Fibroblast of lung (primary cell): ENCODE measurements around the gene FITM2. TPM values are rescaled to one million over a fixed set of nuclear protein-coding genes. Genes with fewer than 3 reads are reported as not detected.

Experiments used
- DNase-seq, 2 donors: peaks; one replicate each; pipeline versions ENCODE4 v3.0.0 to v3.0.0-alpha.2; 2010; ENCODE audit warnings: low read depth in 2 of 2
- H2AFZ ChIP-seq: 2 replicates; pipeline ENCODE4 v1.5.1; 2012; ENCODE audit warnings: low read length, control low read depth, inconsistent platforms
- H3K27ac ChIP-seq: 2 replicates; pipeline ENCODE4 v1.5.1; 2011; ENCODE audit warnings: low read length, control low read depth; ENCODE audit not compliant: insufficient read depth
- H3K27me3 ChIP-seq: 2 replicates; pipeline ENCODE4 v1.5.1; 2011; ENCODE audit warnings: mild to moderate bottlenecking, low read length; ENCODE audit not compliant: control insufficient read depth, insufficient read depth
- H3K36me3 ChIP-seq: 2 replicates; pipeline ENCODE4 v1.5.1; 2011; ENCODE audit warnings: low read length; ENCODE audit not compliant: control insufficient read depth, insufficient read depth
- H3K4me1 ChIP-seq: 2 replicates; pipeline ENCODE4 v1.5.1; 2011; ENCODE audit warnings: low read length; ENCODE audit not compliant: control insufficient read depth, insufficient read depth; ENCODE audit errors: extremely low read depth
- H3K4me2 ChIP-seq: 2 replicates; pipeline ENCODE4 v1.5.1; 2011; ENCODE audit warnings: low read length, control low read depth; ENCODE audit not compliant: insufficient read depth; ENCODE audit errors: extremely low read depth
- H3K4me3 ChIP-seq, 4 experiments: fragments of 200-600 bp in 1 of 4; sonication (generic) in 1 of 4; replicated peaks in 1 of 4; 2 replicates each; pipeline ENCODE4 v1.5.1; 2011 to 2016; ENCODE audit warnings: low read length in 4 of 4, low read depth in 3 of 4, mild to moderate bottlenecking in 3 of 4, control low read depth in 2 of 4, inconsistent platforms in 1 of 4, mixed read lengths in 1 of 4; ENCODE audit not compliant: insufficient read depth in 1 of 4; ENCODE audit errors: control extremely low read depth in 1 of 4
- H3K79me2 ChIP-seq: 2 replicates; pipeline ENCODE4 v1.5.1; 2012; ENCODE audit warnings: mild to moderate bottlenecking, low read length, inconsistent platforms; ENCODE audit not compliant: control insufficient read depth, insufficient read depth
- H3K9ac ChIP-seq: 2 replicates; pipeline ENCODE4 v1.5.1; 2011; ENCODE audit warnings: mild to moderate bottlenecking, low read length, control low read depth; ENCODE audit not compliant: insufficient read depth
- H3K9me3 ChIP-seq: 2 replicates; pipeline ENCODE4 v1.5.1; 2012; ENCODE audit warnings: low read depth, low read length; ENCODE audit not compliant: control insufficient read depth, insufficient read depth
- H4K20me1 ChIP-seq: 2 replicates; pipeline ENCODE4 v1.5.1; 2011; ENCODE audit warnings: low read length; ENCODE audit not compliant: control insufficient read depth, insufficient read depth; ENCODE audit errors: extremely low read depth
- CTCF ChIP-seq, 2 donors: IDR thresholded peaks in 1 of 2; conservative IDR thresholded peaks in 1 of 2; 1 replicate in 1 of 2; 2 replicates in 1 of 2; pipeline ENCODE4 v1.5.1; 2011 to 2012; ENCODE audit warnings: low read length in 2 of 2, control low read depth in 1 of 2, inconsistent platforms in 1 of 2, low read depth in 1 of 2, mild to moderate bottlenecking in 1 of 2
- EZH2 ChIP-seq: IDR thresholded peaks from 2 replicates; pipeline ENCODE4 v1.5.1; 2012; ENCODE audit warnings: low read length, control low read depth, mild to moderate bottlenecking; ENCODE audit errors: missing control alignments
- polyA plus RNA-seq, 2 donors: library from polyadenylated mRNA; depleted of rRNA in 1 of 2; stranded (reverse) in 1 of 2; unstranded in 1 of 2; fragments of >200 nt; gene quantifications; 2 replicates each; pipeline ENCODE4 v1.2.1, GENCODE V29; 2011 to 2012; ENCODE audit warnings: missing spikeins in 1 of 2
- total RNA-seq: library from RNA; depleted of rRNA; stranded (reverse); fragments of >200 nt; gene quantifications from 2 replicates; pipeline ENCODE4 v1.2.1, GENCODE V29; 2014

FITM2 gene
- total and polyA plus RNA-seq, 2 donors (not counting 1 experiment from before 2014, with no cell fraction given) = 8.6 to 9.7 TPM

- TF ChIP-seq CTCF (conservative IDR thresholded peaks at IDR 0.05 in 1 of 2, IDR thresholded peaks at IDR 0.05 in 1 of 2; ENCODE audit: low read depth in 1 of 2, low read length in 2 of 2) = no peak
- no peak for TF ChIP-seq EZH2
- Histone ChIP-seq H3K27me3 (no peaks in the 10 kb centered on the region), H2AFZ (no peak overlapping the region), H3K4me1 (no peaks in the 10 kb centered on the region), H4K20me1 (no peaks in the 10 kb centered on the region), H3K27ac (no peak overlapping the region), H3K9ac (no peak overlapping the region), H3K36me3 (no peaks in the 10 kb centered on the region), H3K4me3 (no peak overlapping the region), H3K79me2 (no peaks in the 10 kb centered on the region), H3K9me3 (no peaks in the 10 kb centered on the region), H3K4me2 (no peak overlapping the region)
- peak in 1 of 2 donors; percentile 5 for DNase-seq
Measured at GRCh38 chr20:44287272-44288097, 23.5 kb downstream of the FITM2 start.

GRCh38 chr20:44284032-44284431, 27.0 kb downstream of the FITM2 start:
- no peak overlapping the region for H3K4me3 ChIP-seq
- H3K9ac ChIP-seq = no peak overlapping the region
- no peaks in the 10 kb centered on the region for H3K36me3 ChIP-seq
- no peaks in the 10 kb centered on the region for H4K20me1 ChIP-seq
- H3K4me2 ChIP-seq = no peak overlapping the region
- H3K27ac ChIP-seq = no peak overlapping the region
- no peaks in the 10 kb centered on the region for H3K27me3 ChIP-seq
- peak in 1 of 2 donors; percentile 46 for DNase-seq
- no peaks in the 10 kb centered on the region for H3K9me3 ChIP-seq
- no peaks in the 10 kb centered on the region for H3K79me2 ChIP-seq
- H2AFZ ChIP-seq = no peak overlapping the region
- TF ChIP-seq CTCF (conservative IDR thresholded peaks at IDR 0.05 in 1 of 2, IDR thresholded peaks at IDR 0.05 in 1 of 2; ENCODE audit: low read depth in 1 of 2, low read length in 2 of 2) (no peak), EZH2 (no peak)
- no peaks in the 10 kb centered on the region for H3K4me1 ChIP-seq

- Histone ChIP-seq H3K4me2 (no peak overlapping the region), H4K20me1 (no peaks in the 10 kb centered on the region), H3K4me3 (no peak overlapping the region), H3K9me3 (no peaks in the 10 kb centered on the region), H3K9ac (no peak overlapping the region), H3K79me2 (no peaks in the 10 kb centered on the region), H3K4me1 (no peaks in the 10 kb centered on the region), H3K27ac (no peak overlapping the region), H3K27me3 (no peaks in the 10 kb centered on the region), H2AFZ (no peak overlapping the region), H3K36me3 (no peaks in the 10 kb centered on the region)
- TF ChIP-seq CTCF (conservative IDR thresholded peaks at IDR 0.05 in 1 of 2, IDR thresholded peaks at IDR 0.05 in 1 of 2; ENCODE audit: low read depth in 1 of 2, low read length in 2 of 2) (no peak), EZH2 (no peak)
- DNase-seq = no peak
Measured at GRCh38 chr20:44282192-44282591, 28.8 kb downstream of the FITM2 start.
